Measurements from ENCODE around the gene HDLBP. TPM values are rescaled to one million over a fixed set of nuclear protein-coding genes. Genes with fewer than 3 reads are reported as not detected.

HDLBP gene
- total RNA-seq, 2 experiments from 2014 or later: 170 to 176 TPM

GRCh38 chr2:241234962-241235740 is 80.3 kb downstream of the HDLBP start:
- Histone ChIP-seq H3K9me2 (ENCODE audit: insufficient read depth, low read length) (no peaks in the 10 kb centered on the region), H2AFZ (ENCODE audit: low read length) (no peak overlapping the region), H3K9me3 (ENCODE audit: low read length) (no peaks in the 10 kb centered on the region), H3K4me2 (ENCODE audit: low read length) (no peak overlapping the region), H4K20me1 (ENCODE audit: insufficient read depth, low read length) (no peaks in the 10 kb centered on the region), H3K79me2 (ENCODE audit: insufficient read depth, low read depth, low read length) (no peaks in the 10 kb centered on the region), H3K4me3 (ENCODE audit: low read depth, low read length, poor library complexity, severe bottlenecking) (no peak overlapping the region), H3K27ac (ENCODE audit: low read depth, low read length, poor library complexity, severe bottlenecking) (no peak overlapping the region), H3K4me1 (ENCODE audit: insufficient read depth, low read length, poor library complexity, severe bottlenecking) (no peaks in the 10 kb centered on the region), H3K36me3 (ENCODE audit: insufficient read depth, low read length) (peaks cover 87% of the 10 kb centered on the region)
- TF ChIP-seq, protein P1, sequence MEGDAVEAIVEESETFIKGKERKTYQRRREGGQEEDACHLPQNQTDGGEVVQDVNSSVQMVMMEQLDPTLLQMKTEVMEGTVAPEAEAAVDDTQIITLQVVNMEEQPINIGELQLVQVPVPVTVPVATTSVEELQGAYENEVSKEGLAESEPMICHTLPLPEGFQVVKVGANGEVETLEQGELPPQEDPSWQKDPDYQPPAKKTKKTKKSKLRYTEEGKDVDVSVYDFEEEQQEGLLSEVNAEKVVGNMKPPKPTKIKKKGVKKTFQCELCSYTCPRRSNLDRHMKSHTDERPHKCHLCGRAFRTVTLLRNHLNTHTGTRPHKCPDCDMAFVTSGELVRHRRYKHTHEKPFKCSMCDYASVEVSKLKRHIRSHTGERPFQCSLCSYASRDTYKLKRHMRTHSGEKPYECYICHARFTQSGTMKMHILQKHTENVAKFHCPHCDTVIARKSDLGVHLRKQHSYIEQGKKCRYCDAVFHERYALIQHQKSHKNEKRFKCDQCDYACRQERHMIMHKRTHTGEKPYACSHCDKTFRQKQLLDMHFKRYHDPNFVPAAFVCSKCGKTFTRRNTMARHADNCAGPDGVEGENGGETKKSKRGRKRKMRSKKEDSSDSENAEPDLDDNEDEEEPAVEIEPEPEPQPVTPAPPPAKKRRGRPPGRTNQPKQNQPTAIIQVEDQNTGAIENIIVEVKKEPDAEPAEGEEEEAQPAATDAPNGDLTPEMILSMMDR (conservative IDR thresholded peaks at IDR 0.05; ENCODE audit: low read length): no peak
- TF ChIP-seq EZH2phosphoT487 (IDR thresholded peaks at IDR 0.05; ENCODE audit: borderline replicate concordance, low read depth, low read length): no peak
- DNase-seq (ENCODE audit: low spot score): no peak
- CTCF ChIA-PET (ENCODE audit: unreplicated experiment): no interaction called here
- BruUV-seq (replicated peaks): no TSS peak
- POLR2A ChIA-PET: no interaction called here
- intact Hi-C loops (cut with micrococcal nuclease; ENCODE audit: unreplicated experiment): no loop called here

DNA sequence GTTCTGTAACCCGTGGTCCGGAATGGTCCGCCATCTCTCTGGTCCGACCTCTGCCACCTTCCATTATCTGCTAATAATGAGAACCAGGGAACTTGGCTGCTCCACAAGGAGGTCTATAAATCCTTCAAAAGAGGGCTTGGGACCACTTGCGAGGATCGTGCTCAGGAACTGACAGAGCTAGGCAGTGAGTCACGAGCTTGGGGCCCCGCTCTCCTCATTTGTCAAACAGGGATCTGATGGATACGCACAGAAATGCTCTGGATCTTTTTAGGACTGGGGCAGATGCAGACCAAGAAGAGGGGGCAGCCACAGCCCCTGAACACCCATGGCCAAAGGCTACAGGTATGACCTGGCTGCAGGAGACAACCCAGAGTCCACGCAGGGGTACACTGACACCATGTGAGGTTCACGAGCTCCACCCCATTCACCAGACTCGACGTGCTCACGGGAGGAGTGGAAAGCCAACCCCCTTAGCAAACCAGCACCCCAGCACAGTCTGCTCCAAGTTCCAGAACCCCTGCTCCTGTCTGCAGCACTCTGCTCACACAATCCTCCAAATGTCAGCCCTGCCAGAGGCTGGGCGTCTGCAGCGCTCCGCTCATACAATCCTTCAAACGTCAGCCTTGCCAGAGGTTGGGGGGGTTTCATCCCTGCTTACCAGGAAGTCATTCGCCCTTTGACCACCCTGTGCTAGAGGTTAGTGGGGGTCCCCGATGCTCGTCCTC is 81.2 kb downstream of the HDLBP start:
- H3K36me3 ChIP-seq (ENCODE audit: insufficient read depth, low read length): peaks cover 85% of the 10 kb centered on the region
- ChIA-PET CTCF (ENCODE audit: unreplicated experiment) (no interaction called here), POLR2A (no interaction called here)
- H3K4me1 ChIP-seq (ENCODE audit: insufficient read depth, low read length, poor library complexity, severe bottlenecking): no peaks in the 10 kb centered on the region
- H3K4me3 ChIP-seq (ENCODE audit: low read depth, low read length, poor library complexity, severe bottlenecking): no peak overlapping the region
- H2AFZ ChIP-seq (ENCODE audit: low read length): no peak overlapping the region
- BruUV-seq (replicated peaks): no TSS peak
- no peak for TF ChIP-seq EZH2phosphoT487 (IDR thresholded peaks at IDR 0.05; ENCODE audit: borderline replicate concordance, low read depth, low read length)
- TF ChIP-seq, protein P1 (conservative IDR thresholded peaks at IDR 0.05; ENCODE audit: low read length): no peak
- H3K9me2 ChIP-seq (ENCODE audit: insufficient read depth, low read length): no peaks in the 10 kb centered on the region
- no peak overlapping the region for H3K27ac ChIP-seq (ENCODE audit: low read depth, low read length, poor library complexity, severe bottlenecking)
- H3K9me3 ChIP-seq (ENCODE audit: low read length): no peaks in the 10 kb centered on the region
- intact Hi-C loops (cut with micrococcal nuclease; ENCODE audit: unreplicated experiment): no loop called here
- H4K20me1 ChIP-seq (ENCODE audit: insufficient read depth, low read length): no peaks in the 10 kb centered on the region
- no peak overlapping the region for H3K4me2 ChIP-seq (ENCODE audit: low read length)
- DNase-seq (ENCODE audit: low spot score): no peak
- H3K79me2 ChIP-seq (ENCODE audit: insufficient read depth, low read depth, low read length): no peaks in the 10 kb centered on the region
